Cardiac fibroblast (primary cell): ENCODE measurements around the gene EIF4B.

Experiments
- DNase-seq, 2 donors: peaks; one replicate each; pipeline versions ENCODE4 v3.0.0 to v3.0.0-alpha.2; 2010; ENCODE audit warnings: low read depth in 2 of 2
- H3K4me3 ChIP-seq, 2 donors: replicated peaks in 1 of 2; 1 replicate in 1 of 2; 2 replicates in 1 of 2; pipeline ENCODE4 v1.5.1; 2011; ENCODE audit warnings: low read depth in 2 of 2, low read length in 2 of 2, mild to moderate bottlenecking in 2 of 2, moderate library complexity in 1 of 2
- CTCF ChIP-seq: IDR thresholded peaks from one replicate; pipeline ENCODE4 v1.5.1; 2011; ENCODE audit warnings: low read depth, mild to moderate bottlenecking, low read length, inconsistent platforms

Gene EIF4B

GRCh38 chr12:53054112-53054878 is 48.0 kb downstream of the EIF4B start:
- peak; percentile 87 to 92 for DNase-seq
- TF ChIP-seq CTCF = no peak
- peak overlapping the region; percentile 16 to 18 for H3K4me3 ChIP-seq

- TF ChIP-seq CTCF = no peak
- no peak for DNase-seq
- H3K4me3 ChIP-seq = no peak overlapping the region
Measured at GRCh38 chr12:53055471-53056266, 49.4 kb downstream of the EIF4B start.

- no peak overlapping the region for H3K4me3 ChIP-seq
- no peak for DNase-seq
- no peak for TF ChIP-seq CTCF
Measured at GRCh38 chr12:53056296-53056695, 50.0 kb downstream of the EIF4B start.

- TF ChIP-seq CTCF = no peak
- H3K4me3 ChIP-seq = no peak overlapping the region
- no peak for DNase-seq
Measured at GRCh38 chr12:53056901-53057300, 50.6 kb downstream of the EIF4B start.

- no peak overlapping the region for H3K4me3 ChIP-seq
- no peak for TF ChIP-seq CTCF
- no peak for DNase-seq
Measured at GRCh38 chr12:53057816-53058500, 51.7 kb downstream of the EIF4B start.

- TF ChIP-seq CTCF = no peak
- no peak overlapping the region for H3K4me3 ChIP-seq
- DNase-seq = no peak
Measured at GRCh38 chr12:53058674-53059433, 52.6 kb downstream of the EIF4B start.
